Lower leg skin (tissue), 4 donors: ENCODE results near the gene HOXC9. TPM values are rescaled to one million over a fixed set of nuclear protein-coding genes. Genes with fewer than 3 reads are reported as not detected.

Experiments used
- DNase-seq, 2 donors: peaks; one replicate each; pipeline ENCODE4 v3.0.0-alpha.2; 2019; ENCODE audit warnings: low spot score in 2 of 2
- H3K4me3 ChIP-seq: fragments of 200-600 bp; sonication (generic); 2 replicates; pipeline ENCODE4 v1.5.1; 2017; ENCODE audit warnings: mild to moderate bottlenecking, low read depth; ENCODE audit not compliant: poor library complexity, severe bottlenecking
- CTCF ChIP-seq, 3 donors: fragments of 450-650 bp; IDR thresholded peaks; one replicate each; pipeline ENCODE4 v1.5.1; 2016; ENCODE audit warnings: antibody characterized with exemption in 3 of 3, mild to moderate bottlenecking in 3 of 3, moderate library complexity in 2 of 3
- POLR2A ChIP-seq, 2 donors: fragments of 450-650 bp; IDR thresholded peaks; one replicate each; pipeline ENCODE4 v1.6.1; 2016 to 2017; ENCODE audit warnings: antibody characterized with exemption in 2 of 2, mild to moderate bottlenecking in 1 of 2, moderate library complexity in 1 of 2
- WGBS, 2 donors: methylation state at CpG; one replicate each; pipeline ENCODE4 v1.1.5; 2018; 5-methylcytosine and 5-hydroxymethylcytosine counted together
- intact Hi-C: fragments of 100-400 bp; cut with DNase I; formaldehyde crosslinking; loops from one replicate; pipeline ENCODE4 v1.15.0; 2023; ENCODE audit warnings: low total_unique reads
- total RNA-seq, 4 donors: library from RNA; depleted of rRNA; stranded (reverse); fragments of >200 nt; gene quantifications; one replicate each; pipeline ENCODE4 v1.1.0, GENCODE V29; 2016

The HOXC9 gene
- total RNA-seq, 4 donors from 2014 or later, result 9.6 to 16.8 (median 11.7) TPM

DNA sequence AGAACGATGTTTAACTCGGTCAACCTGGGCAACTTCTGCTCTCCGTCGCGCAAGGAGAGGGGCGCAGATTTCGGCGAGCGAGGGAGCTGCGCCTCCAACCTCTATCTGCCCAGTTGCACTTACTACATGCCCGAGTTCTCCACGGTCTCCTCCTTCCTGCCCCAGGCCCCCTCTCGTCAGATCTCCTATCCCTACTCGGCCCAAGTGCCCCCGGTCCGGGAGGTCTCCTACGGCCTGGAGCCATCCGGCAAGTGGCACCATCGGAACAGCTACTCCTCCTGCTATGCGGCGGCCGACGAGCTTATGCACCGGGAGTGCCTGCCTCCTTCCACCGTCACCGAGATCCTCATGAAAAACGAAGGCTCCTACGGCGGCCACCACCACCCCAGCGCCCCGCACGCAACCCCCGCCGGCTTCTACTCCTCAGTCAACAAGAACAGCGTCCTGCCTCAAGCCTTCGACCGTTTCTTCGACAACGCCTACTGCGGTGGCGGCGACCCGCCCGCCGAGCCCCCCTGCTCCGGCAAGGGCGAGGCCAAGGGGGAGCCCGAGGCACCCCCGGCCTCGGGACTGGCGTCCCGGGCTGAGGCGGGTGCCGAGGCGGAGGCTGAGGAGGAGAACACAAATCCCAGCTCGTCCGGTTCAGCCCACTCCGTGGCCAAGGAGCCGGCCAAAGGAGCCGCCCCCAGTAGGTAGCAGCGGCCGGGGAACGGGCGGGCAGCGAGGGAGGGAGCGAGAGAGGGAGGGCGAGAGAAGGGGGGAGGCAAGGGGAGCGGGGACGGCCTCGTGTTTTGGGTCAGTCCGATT, 26.5 kb upstream of the HOXC9 start:
- no peak for TF ChIP-seq CTCF (IDR thresholded peaks at IDR 0.05)
- TF ChIP-seq POLR2A (IDR thresholded peaks at IDR 0.05), result no peak
- H3K4me3 ChIP-seq, result peak overlapping the region; percentile 35
- WGBS, 2 donors, result 1% methylated on average over 65 to 70 of the region's 71 CpGs
- intact Hi-C loops, result no loop called here
- DNase-seq, result peak in 1 of 2 donors; percentile 92

- 0 to 1% methylated on average over 29 to 55 of the region's 63 CpGs for WGBS, 2 donors
- peak within 1 kb of the TSS; percentile 35 for H3K4me3 ChIP-seq
- peak in 1 of 2 donors; percentile 95 for DNase-seq
- intact Hi-C loops, result no loop called here
- TF ChIP-seq CTCF (IDR thresholded peaks at IDR 0.05), result no peak
- TF ChIP-seq POLR2A (IDR thresholded peaks at IDR 0.05), result no peak
These were observed 25.6 kb upstream of the HOXC9 start, which contains the start of gene HOTAIR for GRCh38 chr12:53974084-53975063. HOTAIR (minus strand) TSS chr12:53974954.

GRCh38 chr12:53975064-53975471, 24.9 kb upstream of the HOXC9 start:
- intact Hi-C loops, result no loop called here

GRCh38 chr12:53975479-53976152, 24.3 kb upstream of the HOXC9 start:
- H3K4me3 ChIP-seq, result no peak overlapping the region
- WGBS, 2 donors, result 32 to 37% methylated on average over 31 of the region's 31 CpGs

More at GRCh38 chr12:53975064-53975471, 24.9 kb upstream of the HOXC9 start:
- peak overlapping the region; percentile 35 for H3K4me3 ChIP-seq
- no peak for TF ChIP-seq CTCF (IDR thresholded peaks at IDR 0.05)
- TF ChIP-seq POLR2A (IDR thresholded peaks at IDR 0.05), result no peak
- DNase-seq, result no peak
- 2 to 6% methylated on average over 25 of the region's 25 CpGs for WGBS, 2 donors

More at GRCh38 chr12:53975479-53976152, 24.3 kb upstream of the HOXC9 start:
- no peak for TF ChIP-seq POLR2A (IDR thresholded peaks at IDR 0.05)
- no peak for TF ChIP-seq CTCF (IDR thresholded peaks at IDR 0.05)
- intact Hi-C loops, result no loop called here
- DNase-seq, result no peak
